SK-N-SH treated with all-trans-retinoic acid at 6 μM for 48 hours (cell line): ENCODE data around the gene PAK5.

Experiments
- ARNTL ChIP-seq: fragments of 450-650 bp; formaldehyde crosslinking; IDR thresholded peaks from 2 replicates; pipeline ENCODE4 v1.5.0; 2020; ENCODE audit warnings: low read depth, mild to moderate bottlenecking, moderate library complexity, borderline replicate concordance
- BACH2 ChIP-seq: fragments of 250-450 bp; sonication (Bioruptor Pico); IDR thresholded peaks from 2 replicates; pipeline ENCODE4 v1.9.0; 2021; ENCODE audit warnings: mild to moderate bottlenecking, borderline replicate concordance
- ESRRG ChIP-seq: fragments of 250-450 bp; sonication (Bioruptor Pico); IDR thresholded peaks from 2 replicates; pipeline ENCODE4 v1.6.1; 2021; ENCODE audit warnings: mild to moderate bottlenecking
- GLIS3 ChIP-seq: fragments of 250-450 bp; sonication (Bioruptor Pico); IDR thresholded peaks from 2 replicates; pipeline ENCODE4 v1.5.0; 2020; ENCODE audit warnings: mild to moderate bottlenecking, moderate library complexity
- OSR1 ChIP-seq: fragments of 250-450 bp; sonication (Bioruptor Pico); IDR thresholded peaks from 2 replicates; pipeline ENCODE4 v1.8.0; 2022; ENCODE audit warnings: moderate library complexity, mild to moderate bottlenecking, inconsistent platforms
- PPARA ChIP-seq: fragments of 250-450 bp; sonication (Bioruptor Pico); IDR thresholded peaks from 2 replicates; pipeline ENCODE4 v1.5.0; 2020; ENCODE audit warnings: mild to moderate bottlenecking, borderline replicate concordance
- RARB ChIP-seq: fragments of 250-450 bp; sonication (Bioruptor Pico); IDR thresholded peaks from 2 replicates; pipeline ENCODE4 v1.8.0; 2021; ENCODE audit warnings: mild to moderate bottlenecking, moderate library complexity
- SNAI2 ChIP-seq: fragments of 250-450 bp; sonication (Bioruptor Pico); IDR thresholded peaks from 2 replicates; pipeline ENCODE4 v1.5.0; 2020; ENCODE audit warnings: mild to moderate bottlenecking, moderate library complexity
- TOX ChIP-seq: fragments of 250-450 bp; sonication (Bioruptor Pico); IDR thresholded peaks from 2 replicates; pipeline ENCODE4 v1.8.0; 2021; ENCODE audit warnings: mild to moderate bottlenecking, moderate library complexity, borderline replicate concordance
- ZC3H10 ChIP-seq: fragments of 250-450 bp; sonication (Bioruptor Pico); IDR thresholded peaks from 2 replicates; pipeline ENCODE4 v1.5.1; 2021; ENCODE audit warnings: mild to moderate bottlenecking, moderate library complexity
- ZFP30 ChIP-seq: fragments of 450-650 bp; formaldehyde crosslinking; IDR thresholded peaks from 2 replicates; pipeline ENCODE4 v1.5.0; 2022; ENCODE audit warnings: mild to moderate bottlenecking, moderate library complexity
- ZNF70 ChIP-seq: fragments of 450-650 bp; formaldehyde crosslinking; IDR thresholded peaks from 2 replicates; pipeline ENCODE4 v1.5.0; 2020; ENCODE audit warnings: mild to moderate bottlenecking, moderate library complexity
- TF ChIP-seq, protein P1 (sequence below): fragments of 250-450 bp; sonication (Bioruptor Pico); IDR thresholded peaks from 2 replicates; pipeline ENCODE4 v1.8.0; 2021; ENCODE audit warnings: low read depth, mild to moderate bottlenecking, moderate library complexity, borderline replicate concordance
- TF ChIP-seq, protein P2 (sequence below): fragments of 250-450 bp; sonication (Bioruptor Pico); IDR thresholded peaks from 2 replicates; pipeline ENCODE4 v1.8.0; 2020; ENCODE audit warnings: mild to moderate bottlenecking, moderate library complexity, borderline replicate concordance

DNA sequence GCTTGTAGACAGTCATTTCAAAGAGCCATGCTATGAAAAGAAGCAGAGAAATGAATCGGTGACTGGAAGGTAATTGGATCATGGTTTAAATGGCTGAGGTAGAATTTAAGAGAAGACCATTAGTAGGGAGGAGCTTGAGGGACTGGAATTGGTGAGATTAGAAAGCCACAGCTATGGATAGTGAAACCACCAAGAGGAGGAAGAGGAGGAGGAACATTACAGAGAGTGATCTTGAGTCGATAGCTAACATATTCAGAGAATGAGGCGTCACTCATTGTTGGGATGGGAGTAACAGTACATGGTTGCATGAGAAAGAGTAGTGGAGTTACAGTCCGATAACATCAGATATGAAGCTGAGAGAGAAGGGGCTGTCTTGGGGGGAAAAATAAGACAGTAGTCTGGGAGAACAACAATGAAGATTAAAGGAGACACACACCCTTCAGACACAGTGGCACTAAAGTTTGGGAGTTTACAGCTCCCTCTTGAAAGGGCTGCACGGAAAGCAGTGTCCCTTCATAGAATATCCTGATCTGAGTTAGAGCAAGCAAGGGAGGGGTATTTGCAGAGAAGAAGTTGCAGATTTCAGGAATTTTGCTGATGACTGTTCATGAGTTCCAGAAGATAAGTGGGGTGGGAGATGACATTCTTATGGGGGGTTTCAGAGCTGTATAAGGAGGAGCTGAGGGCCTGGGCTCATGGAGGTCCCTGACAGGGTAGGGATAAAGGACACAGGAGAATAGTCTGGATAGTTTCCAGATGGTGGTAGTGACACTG is 339.6 kb downstream of the PAK5 start:
- TF ChIP-seq TOX (CRISPR knock-in tag) (no peak), ARNTL (CRISPR knock-in tag) (no peak), ESRRG (no peak), BACH2 (no peak), ZNF70 (CRISPR knock-in tag) (no peak), RARB (CRISPR knock-in tag) (no peak), ZC3H10 (CRISPR knock-in tag) (no peak), OSR1 (CRISPR knock-in tag) (no peak), ZFP30 (CRISPR knock-in tag) (no peak), GLIS3 (CRISPR knock-in tag) (no peak), PPARA (CRISPR knock-in tag) (no peak), SNAI2 (CRISPR knock-in tag) (no peak)
- TF ChIP-seq, protein P1, sequence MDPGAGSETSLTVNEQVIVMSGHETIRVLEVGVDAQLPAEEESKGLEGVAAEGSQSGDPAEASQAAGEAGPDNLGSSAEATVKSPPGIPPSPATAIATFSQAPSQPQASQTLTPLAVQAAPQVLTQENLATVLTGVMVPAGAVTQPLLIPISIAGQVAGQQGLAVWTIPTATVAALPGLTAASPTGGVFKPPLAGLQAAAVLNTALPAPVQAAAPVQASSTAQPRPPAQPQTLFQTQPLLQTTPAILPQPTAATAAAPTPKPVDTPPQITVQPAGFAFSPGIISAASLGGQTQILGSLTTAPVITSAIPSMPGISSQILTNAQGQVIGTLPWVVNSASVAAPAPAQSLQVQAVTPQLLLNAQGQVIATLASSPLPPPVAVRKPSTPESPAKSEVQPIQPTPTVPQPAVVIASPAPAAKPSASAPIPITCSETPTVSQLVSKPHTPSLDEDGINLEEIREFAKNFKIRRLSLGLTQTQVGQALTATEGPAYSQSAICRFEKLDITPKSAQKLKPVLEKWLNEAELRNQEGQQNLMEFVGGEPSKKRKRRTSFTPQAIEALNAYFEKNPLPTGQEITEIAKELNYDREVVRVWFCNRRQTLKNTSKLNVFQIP (CRISPR knock-in tag), result no peak
- TF ChIP-seq, protein P2, sequence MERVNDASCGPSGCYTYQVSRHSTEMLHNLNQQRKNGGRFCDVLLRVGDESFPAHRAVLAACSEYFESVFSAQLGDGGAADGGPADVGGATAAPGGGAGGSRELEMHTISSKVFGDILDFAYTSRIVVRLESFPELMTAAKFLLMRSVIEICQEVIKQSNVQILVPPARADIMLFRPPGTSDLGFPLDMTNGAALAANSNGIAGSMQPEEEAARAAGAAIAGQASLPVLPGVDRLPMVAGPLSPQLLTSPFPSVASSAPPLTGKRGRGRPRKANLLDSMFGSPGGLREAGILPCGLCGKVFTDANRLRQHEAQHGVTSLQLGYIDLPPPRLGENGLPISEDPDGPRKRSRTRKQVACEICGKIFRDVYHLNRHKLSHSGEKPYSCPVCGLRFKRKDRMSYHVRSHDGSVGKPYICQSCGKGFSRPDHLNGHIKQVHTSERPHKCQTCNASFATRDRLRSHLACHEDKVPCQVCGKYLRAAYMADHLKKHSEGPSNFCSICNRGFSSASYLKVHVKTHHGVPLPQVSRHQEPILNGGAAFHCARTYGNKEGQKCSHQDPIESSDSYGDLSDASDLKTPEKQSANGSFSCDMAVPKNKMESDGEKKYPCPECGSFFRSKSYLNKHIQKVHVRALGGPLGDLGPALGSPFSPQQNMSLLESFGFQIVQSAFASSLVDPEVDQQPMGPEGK (CRISPR knock-in tag), result no peak
